K562 (cell line): ENCODE data around the gene CMPK1. TPM values are rescaled to one million over a fixed set of nuclear protein-coding genes. Genes with fewer than 3 reads are reported as not detected.

Experiments used
- BHLHE40 ChIP-seq: IDR thresholded peaks from 2 replicates; pipeline ENCODE4 v1.6.1; 2011; ENCODE audit warnings: low read length, improper control_type of control experiment
- ETV5 ChIP-seq: sonication (generic); formaldehyde crosslinking; IDR thresholded peaks from 2 replicates; pipeline ENCODE4 v1.4.0; 2020; ENCODE audit warnings: low read depth, mild to moderate bottlenecking, missing genetic modification reagents
- GTF2E2 ChIP-seq: fragments of 200-800 bp; sonication (Bioruptor generic); IDR thresholded peaks from 2 replicates; pipeline ENCODE4 v1.6.1; 2016; ENCODE audit warnings: missing genetic modification characterization, missing compliant biosample characterization
- HDGF ChIP-seq: fragments of 450-650 bp; IDR thresholded peaks from 2 replicates; pipeline ENCODE4 v1.6.1; 2016
- HNRNPL ChIP-seq: fragments of 200-400 bp; formaldehyde crosslinking; IDR thresholded peaks from 2 replicates; pipeline ENCODE4 v1.6.1; 2017; ENCODE audit warnings: low read depth, mild to moderate bottlenecking, low read length
- JUND ChIP-seq, 2 experiments: IDR thresholded peaks; 2 replicates in 1 of 2; 3 replicates in 1 of 2; pipeline ENCODE4 v1.6.1; 2011; ENCODE audit warnings: borderline replicate concordance in 2 of 2, low read depth in 2 of 2, low read length in 2 of 2, improper control_type of control experiment in 1 of 2, missing biosample characterization in 1 of 2, missing genetic modification characterization in 1 of 2, missing genetic modification reagents in 1 of 2
- NCOA2 ChIP-seq, 2 experiments: fragments of 450-650 bp; IDR thresholded peaks; 2 replicates each; pipeline ENCODE4 v1.6.1; 2018; ENCODE audit warnings: mild to moderate bottlenecking in 2 of 2, moderate library complexity in 1 of 2; ENCODE audit not compliant: partially characterized antibody in 2 of 2
- NFXL1 ChIP-seq: fragments of 450-650 bp; formaldehyde crosslinking; IDR thresholded peaks from 2 replicates; pipeline ENCODE4 v1.4.0; 2021; ENCODE audit warnings: mild to moderate bottlenecking
- OTX1 ChIP-seq: fragments of 450-650 bp; formaldehyde crosslinking; IDR thresholded peaks from 2 replicates; pipeline ENCODE4 v1.4.0; 2022; ENCODE audit warnings: mild to moderate bottlenecking
- TCFL5 ChIP-seq: fragments of 250-450 bp; sonication (Bioruptor Pico); conservative IDR thresholded peaks from 2 replicates; pipeline ENCODE4 v1.6.1; 2021; ENCODE audit warnings: mild to moderate bottlenecking, moderate library complexity, matching md5 sums
- U2AF2 ChIP-seq: fragments of 200-400 bp; formaldehyde crosslinking; optimal IDR thresholded peaks from 2 replicates; pipeline ENCODE3; 2017; ENCODE audit warnings: low read depth, mild to moderate bottlenecking, low read length
- ZNF121 ChIP-seq: sonication (generic); formaldehyde crosslinking; conservative IDR thresholded peaks from 2 replicates; pipeline ENCODE4 v1.8.0; 2022; ENCODE audit warnings: missing genetic modification reagents
- ZSCAN32 ChIP-seq: fragments of 450-650 bp; formaldehyde crosslinking; IDR thresholded peaks from 2 replicates; pipeline ENCODE4 v1.4.0; 2020; ENCODE audit warnings: mild to moderate bottlenecking, moderate library complexity
- polyA plus RNA-seq, 8 experiments: library from polyadenylated mRNA; depleted of rRNA in 4 of 8; stranded (reverse) in 5 of 8; unstranded in 3 of 8; fragments of >200 nt; fragmentation: Nextera tagmentation in 2 of 8; fragmentation: Illumina TruSeq in 1 of 8; extraction: Ambion mirVana in 2 of 8; extraction: Trizol in 1 of 8; gene quantifications; 2 replicates each; pipeline versions ENCODE4 v1.2.1 to v1.2.3, GENCODE V29; 2011 to 2014; ENCODE audit warnings: inconsistent platforms in 1 of 8, missing spikeins in 1 of 8
- total RNA-seq, 7 experiments: library from RNA; depleted of rRNA in 6 of 7; stranded (reverse); fragments of >200 nt in 6 of 7; fragmentation: Illumina TruSeq in 2 of 7; extraction: Trizol in 2 of 7; gene quantifications; 2 replicates each; pipeline versions ENCODE4 v1.2.1 to v1.2.3, GENCODE V29; 2011 to 2021; ENCODE audit warnings: low replicate concordance in 1 of 7
- TF ChIP-seq, protein P1 (sequence below), 2 experiments: IDR thresholded peaks in 1 of 2; conservative IDR thresholded peaks in 1 of 2; 2 replicates each; pipeline ENCODE4 v1.6.1; 2016; ENCODE audit warnings: low read depth in 2 of 2, mild to moderate bottlenecking in 1 of 2, missing compliant biosample characterization in 1 of 2, missing genetic modification characterization in 1 of 2, moderate library complexity in 1 of 2
- TF ChIP-seq, protein P2 (sequence below): fragments of 450-650 bp; formaldehyde crosslinking; IDR thresholded peaks from 2 replicates; pipeline ENCODE4 v1.4.0; 2020; ENCODE audit warnings: mild to moderate bottlenecking
- TF ChIP-seq, protein P3 (sequence below): fragments of 250-450 bp; sonication (Bioruptor Pico); IDR thresholded peaks from 2 replicates; pipeline ENCODE4 v1.5.0; 2021
- TF ChIP-seq, protein P4 (sequence below): sonication (generic); formaldehyde crosslinking; IDR thresholded peaks from 2 replicates; pipeline ENCODE4 v1.8.0; 2023; ENCODE audit warnings: mild to moderate bottlenecking, missing genetic modification reagents
- TF ChIP-seq, protein P5 (sequence below), 3 experiments: fragments of 200-800 bp in 1 of 3; fragments of 250-450 bp in 1 of 3; fragments of 450-650 bp in 1 of 3; sonication (Bioruptor Pico) in 1 of 3; sonication (Bioruptor generic) in 1 of 3; formaldehyde crosslinking in 1 of 3; IDR thresholded peaks; 2 replicates each; pipeline versions ENCODE4 v1.6.1 to v1.8.0; 2016 to 2022; ENCODE audit warnings: mild to moderate bottlenecking in 2 of 3, missing genetic modification characterization in 2 of 3, missing compliant biosample characterization in 1 of 3, moderate library complexity in 1 of 3

CMPK1 gene
- total and polyA plus RNA-seq, 9 of the 15 experiments (the other 6 are each of a cell fraction or from before 2014, with no cell fraction given), result 54.5 to 197 (median 116) TPM

DNA sequence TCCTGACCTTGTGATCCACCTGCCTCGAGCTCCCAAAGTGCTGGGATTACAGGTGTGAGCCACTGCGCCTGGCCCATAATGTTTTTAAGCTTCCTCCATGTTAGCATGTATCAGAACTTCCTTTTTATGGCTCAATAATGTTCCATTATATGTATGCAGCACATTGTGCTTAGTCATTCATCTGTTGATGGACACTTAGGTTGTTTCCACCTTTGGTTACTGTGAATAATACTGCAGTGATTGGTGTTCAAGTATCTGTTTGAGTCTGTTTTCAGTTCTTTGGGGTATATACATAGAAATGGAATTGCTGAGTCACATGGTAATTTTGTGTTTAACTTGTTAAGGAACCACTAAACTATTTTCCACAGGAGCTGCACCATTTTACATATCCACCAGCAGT, 17.7 kb downstream of the CMPK1 start (continued):
- TF ChIP-seq, protein P1, sequence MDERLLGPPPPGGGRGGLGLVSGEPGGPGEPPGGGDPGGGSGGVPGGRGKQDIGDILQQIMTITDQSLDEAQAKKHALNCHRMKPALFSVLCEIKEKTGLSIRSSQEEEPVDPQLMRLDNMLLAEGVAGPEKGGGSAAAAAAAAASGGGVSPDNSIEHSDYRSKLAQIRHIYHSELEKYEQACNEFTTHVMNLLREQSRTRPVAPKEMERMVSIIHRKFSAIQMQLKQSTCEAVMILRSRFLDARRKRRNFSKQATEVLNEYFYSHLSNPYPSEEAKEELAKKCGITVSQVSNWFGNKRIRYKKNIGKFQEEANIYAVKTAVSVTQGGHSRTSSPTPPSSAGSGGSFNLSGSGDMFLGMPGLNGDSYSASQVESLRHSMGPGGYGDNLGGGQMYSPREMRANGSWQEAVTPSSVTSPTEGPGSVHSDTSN (CRISPR knock-in tag; IDR thresholded peaks at IDR 0.05; ENCODE audit: low read depth), result no peak
- TF ChIP-seq, protein P1 (tag; conservative IDR thresholded peaks at IDR 0.05; ENCODE audit: low read depth), result peak; percentile 56; the same call in 1 of the 2 replicates
- TF ChIP-seq GTF2E2 (tag) (no peak), HNRNPL (no peak), ZNF121 (CRISPR knock-in tag) (no peak), OTX1 (CRISPR knock-in tag) (no peak), NFXL1 (CRISPR knock-in tag) (no peak), U2AF2 (no peak), NCOA2 (IDR thresholded peaks at IDR 0.05; ENCODE audit: partially characterized antibody in 2 of 2) (no peak), TCFL5 (no peak), ZSCAN32 (CRISPR knock-in tag) (no peak), HDGF (no peak), ETV5 (CRISPR knock-in tag) (no peak), JUND (IDR thresholded peaks at IDR 0.05; ENCODE audit: borderline replicate concordance, low read depth, low read length) (no peak), JUND (tag; IDR thresholded peaks at IDR 0.05; ENCODE audit: borderline replicate concordance, low read depth, low read length) (0 out of 3 replicates have a peak, but pooled peaks have one; percentile 21), BHLHE40 (no peak)
- TF ChIP-seq, protein P2, sequence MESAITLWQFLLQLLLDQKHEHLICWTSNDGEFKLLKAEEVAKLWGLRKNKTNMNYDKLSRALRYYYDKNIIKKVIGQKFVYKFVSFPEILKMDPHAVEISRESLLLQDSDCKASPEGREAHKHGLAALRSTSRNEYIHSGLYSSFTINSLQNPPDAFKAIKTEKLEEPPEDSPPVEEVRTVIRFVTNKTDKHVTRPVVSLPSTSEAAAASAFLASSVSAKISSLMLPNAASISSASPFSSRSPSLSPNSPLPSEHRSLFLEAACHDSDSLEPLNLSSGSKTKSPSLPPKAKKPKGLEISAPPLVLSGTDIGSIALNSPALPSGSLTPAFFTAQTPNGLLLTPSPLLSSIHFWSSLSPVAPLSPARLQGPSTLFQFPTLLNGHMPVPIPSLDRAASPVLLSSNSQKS (CRISPR knock-in tag), result no peak
- TF ChIP-seq, protein P3, sequence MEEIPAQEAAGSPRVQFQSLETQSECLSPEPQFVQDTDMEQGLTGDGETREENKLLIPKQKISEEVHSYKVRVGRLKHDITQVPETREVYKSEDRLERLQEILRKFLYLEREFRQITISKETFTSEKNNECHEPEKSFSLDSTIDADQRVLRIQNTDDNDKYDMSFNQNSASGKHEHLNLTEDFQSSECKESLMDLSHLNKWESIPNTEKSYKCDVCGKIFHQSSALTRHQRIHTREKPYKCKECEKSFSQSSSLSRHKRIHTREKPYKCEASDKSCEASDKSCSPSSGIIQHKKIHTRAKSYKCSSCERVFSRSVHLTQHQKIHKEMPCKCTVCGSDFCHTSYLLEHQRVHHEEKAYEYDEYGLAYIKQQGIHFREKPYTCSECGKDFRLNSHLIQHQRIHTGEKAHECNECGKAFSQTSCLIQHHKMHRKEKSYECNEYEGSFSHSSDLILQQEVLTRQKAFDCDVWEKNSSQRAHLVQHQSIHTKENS (CRISPR knock-in tag), result no peak
- TF ChIP-seq, protein P4, sequence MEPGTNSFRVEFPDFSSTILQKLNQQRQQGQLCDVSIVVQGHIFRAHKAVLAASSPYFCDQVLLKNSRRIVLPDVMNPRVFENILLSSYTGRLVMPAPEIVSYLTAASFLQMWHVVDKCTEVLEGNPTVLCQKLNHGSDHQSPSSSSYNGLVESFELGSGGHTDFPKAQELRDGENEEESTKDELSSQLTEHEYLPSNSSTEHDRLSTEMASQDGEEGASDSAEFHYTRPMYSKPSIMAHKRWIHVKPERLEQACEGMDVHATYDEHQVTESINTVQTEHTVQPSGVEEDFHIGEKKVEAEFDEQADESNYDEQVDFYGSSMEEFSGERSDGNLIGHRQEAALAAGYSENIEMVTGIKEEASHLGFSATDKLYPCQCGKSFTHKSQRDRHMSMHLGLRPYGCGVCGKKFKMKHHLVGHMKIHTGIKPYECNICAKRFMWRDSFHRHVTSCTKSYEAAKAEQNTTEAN (CRISPR knock-in tag), result no peak
- TF ChIP-seq, protein P5, sequence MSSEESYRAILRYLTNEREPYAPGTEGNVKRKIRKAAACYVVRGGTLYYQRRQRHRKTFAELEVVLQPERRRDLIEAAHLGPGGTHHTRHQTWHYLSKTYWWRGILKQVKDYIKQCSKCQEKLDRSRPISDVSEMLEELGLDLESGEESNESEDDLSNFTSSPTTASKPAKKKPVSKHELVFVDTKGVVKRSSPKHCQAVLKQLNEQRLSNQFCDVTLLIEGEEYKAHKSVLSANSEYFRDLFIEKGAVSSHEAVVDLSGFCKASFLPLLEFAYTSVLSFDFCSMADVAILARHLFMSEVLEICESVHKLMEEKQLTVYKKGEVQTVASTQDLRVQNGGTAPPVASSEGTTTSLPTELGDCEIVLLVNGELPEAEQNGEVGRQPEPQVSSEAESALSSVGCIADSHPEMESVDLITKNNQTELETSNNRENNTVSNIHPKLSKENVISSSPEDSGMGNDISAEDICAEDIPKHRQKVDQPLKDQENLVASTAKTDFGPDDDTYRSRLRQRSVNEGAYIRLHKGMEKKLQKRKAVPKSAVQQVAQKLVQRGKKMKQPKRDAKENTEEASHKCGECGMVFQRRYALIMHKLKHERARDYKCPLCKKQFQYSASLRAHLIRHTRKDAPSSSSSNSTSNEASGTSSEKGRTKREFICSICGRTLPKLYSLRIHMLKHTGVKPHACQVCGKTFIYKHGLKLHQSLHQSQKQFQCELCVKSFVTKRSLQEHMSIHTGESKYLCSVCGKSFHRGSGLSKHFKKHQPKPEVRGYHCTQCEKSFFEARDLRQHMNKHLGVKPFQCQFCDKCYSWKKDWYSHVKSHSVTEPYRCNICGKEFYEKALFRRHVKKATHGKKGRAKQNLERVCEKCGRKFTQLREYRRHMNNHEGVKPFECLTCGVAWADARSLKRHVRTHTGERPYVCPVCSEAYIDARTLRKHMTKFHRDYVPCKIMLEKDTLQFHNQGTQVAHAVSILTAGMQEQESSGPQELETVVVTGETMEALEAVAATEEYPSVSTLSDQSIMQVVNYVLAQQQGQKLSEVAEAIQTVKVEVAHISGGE (CRISPR knock-in tag; IDR thresholded peaks at IDR 0.05), result no peak
